IMR-90 (cell line): ENCODE data around the gene EFEMP1. TPM values are rescaled to one million over a fixed set of nuclear protein-coding genes. Genes with fewer than 3 reads are reported as not detected.

Experiments used
- ATAC-seq: fragments of 200-7000 bp; cut with Tn5 transposase; 2 replicates; pipeline ENCODE4 v1.9.1; 2020; ENCODE audit warnings: low read depth, mild to moderate bottlenecking, moderate library complexity
- BruUV-seq: library from RNA; stranded (reverse); fragments of 400-500 nt; replicated peaks from 2 replicates; lab custom pipeline; 2021; lab: Mats Ljungman, UMichigan
- CTCF ChIA-PET: fragments of 300-600 bp; formaldehyde crosslinking; extraction: SDS; loops from one replicate; lab custom pipeline; 2021; ENCODE audit warnings: antibody characterized with exemption; lab: Yijun Ruan, JAX
- POLR2A ChIA-PET: fragments of 300-600 bp; sonication (Branson Sonifier 250); formaldehyde crosslinking; loops from one replicate; lab custom pipeline; 2022; ENCODE audit warnings: antibody characterized with exemption; ENCODE audit not compliant: unreplicated experiment; lab: Charles Lee
- DNase-seq: peaks from one replicate; pipeline ENCODE4 v3.0.0; 2013
- H2AFZ ChIP-seq: replicated peaks from 2 replicates; pipeline ENCODE3; 2013; ENCODE audit warnings: low read length, mild to moderate bottlenecking; ENCODE audit not compliant: poor library complexity
- H2AK5ac ChIP-seq: 2 replicates; pipeline ENCODE4 v1.6.1; 2013; ENCODE audit warnings: low read depth, low read length, inconsistent platforms
- H2AK9ac ChIP-seq: replicated peaks from 2 replicates; pipeline ENCODE3; 2013; ENCODE audit warnings: mild to moderate bottlenecking, low read depth, low read length, moderate library complexity; ENCODE audit not compliant: poor library complexity
- H2BK120ac ChIP-seq: 2 replicates; pipeline ENCODE4 v1.6.1; 2013; ENCODE audit warnings: low read depth, low read length, inconsistent platforms
- H2BK15ac ChIP-seq: 3 replicates; pipeline ENCODE4 v1.6.1; 2013; ENCODE audit warnings: low read depth, low read length, inconsistent platforms
- H2BK20ac ChIP-seq: 2 replicates; pipeline ENCODE4 v1.6.1; 2013; ENCODE audit warnings: low read depth, mild to moderate bottlenecking, inconsistent platforms, low read length, moderate library complexity
- H2BK5ac ChIP-seq: 2 replicates; pipeline ENCODE4 v1.6.1; 2013; ENCODE audit warnings: mild to moderate bottlenecking, low read depth, low read length, inconsistent platforms; ENCODE audit not compliant: poor library complexity, severe bottlenecking
- H3K14ac ChIP-seq: replicated peaks from 2 replicates; pipeline ENCODE4 v1.6.1; 2013; ENCODE audit warnings: low read depth, low read length, inconsistent platforms
- H3K18ac ChIP-seq: 2 replicates; pipeline ENCODE4 v1.6.1; 2013; ENCODE audit warnings: low read depth, low read length, control low read depth
- H3K23ac ChIP-seq: 2 replicates; pipeline ENCODE4 v1.6.1; 2013; ENCODE audit warnings: low read depth, low read length, inconsistent platforms
- H3K27ac ChIP-seq: 2 replicates; pipeline ENCODE4 v1.5.1; 2013; ENCODE audit warnings: mild to moderate bottlenecking, control low read depth, low read length; ENCODE audit not compliant: insufficient read depth
- H3K27me3 ChIP-seq: 2 replicates; pipeline ENCODE4 v1.6.1; 2013; ENCODE audit warnings: low read length; ENCODE audit not compliant: control insufficient read depth, insufficient read depth
- H3K36me3 ChIP-seq: 2 replicates; pipeline ENCODE4 v1.6.1; 2013; ENCODE audit warnings: low read length, mixed read lengths; ENCODE audit not compliant: control insufficient read depth, insufficient read depth
- H3K4ac ChIP-seq: 2 replicates; pipeline ENCODE4 v1.6.1; 2013; ENCODE audit warnings: low read depth, low read length, inconsistent platforms
- H3K4me1 ChIP-seq: 2 replicates; pipeline ENCODE4 v1.6.1; 2013; ENCODE audit warnings: low read length, mixed read lengths; ENCODE audit not compliant: control insufficient read depth, insufficient read depth
- H3K4me2 ChIP-seq: 2 replicates; pipeline ENCODE4 v1.6.1; 2013; ENCODE audit warnings: low read depth, mild to moderate bottlenecking, control low read depth, low read length, moderate library complexity
- H3K4me3 ChIP-seq: 2 replicates; pipeline ENCODE4 v1.5.1; 2013; ENCODE audit warnings: low read depth, mild to moderate bottlenecking, control low read depth, low read length, moderate library complexity; ENCODE audit not compliant: insufficient read depth
- H3K56ac ChIP-seq: 2 replicates; pipeline ENCODE4 v1.6.1; 2013; ENCODE audit warnings: low read length, inconsistent platforms; ENCODE audit not compliant: insufficient read depth; ENCODE audit errors: extremely low read depth
- H3K79me1 ChIP-seq, 2 experiments: 2 replicates each; pipeline ENCODE4 v1.6.1; 2013; ENCODE audit warnings: low read length in 2 of 2, inconsistent platforms in 1 of 2, low read depth in 1 of 2
- H3K9ac ChIP-seq: 2 replicates; pipeline ENCODE4 v1.6.1; 2013; ENCODE audit warnings: low read depth, low read length, control low read depth
- H3K9me1 ChIP-seq: 2 replicates; pipeline ENCODE4 v1.6.1; 2013; ENCODE audit warnings: low read length, inconsistent platforms; ENCODE audit not compliant: insufficient read depth
- H3K9me3 ChIP-seq: 2 replicates; pipeline ENCODE4 v1.6.1; 2013; ENCODE audit warnings: low read length; ENCODE audit not compliant: control insufficient read depth, insufficient read depth
- H4K20me1 ChIP-seq: 2 replicates; pipeline ENCODE4 v1.6.1; 2013; ENCODE audit warnings: low read length, inconsistent platforms; ENCODE audit not compliant: insufficient read depth
- H4K5ac ChIP-seq: 2 replicates; pipeline ENCODE4 v1.6.1; 2013; ENCODE audit warnings: mild to moderate bottlenecking, low read depth, low read length, control low read depth
- H4K8ac ChIP-seq, 2 experiments: 2 replicates each; pipeline ENCODE4 v1.6.1; 2013; ENCODE audit warnings: low read depth in 2 of 2, low read length in 2 of 2, control low read depth in 1 of 2, inconsistent platforms in 1 of 2
- H4K91ac ChIP-seq: 2 replicates; pipeline ENCODE4 v1.6.1; 2013; ENCODE audit warnings: low read depth, low read length, inconsistent platforms; ENCODE audit not compliant: insufficient read depth
- CEBPB ChIP-seq: IDR thresholded peaks from 2 replicates; pipeline ENCODE4 v1.6.1; 2012; ENCODE audit warnings: low read depth, low read length, improper control_type of control experiment
- CHD1 ChIP-seq: IDR thresholded peaks from 2 replicates; pipeline ENCODE4 v1.6.1; 2012; ENCODE audit warnings: low read depth, low read length, improper control_type of control experiment
- MAZ ChIP-seq: IDR thresholded peaks from 2 replicates; pipeline ENCODE4 v1.6.1; 2012; ENCODE audit warnings: low read depth, mild to moderate bottlenecking, low read length, improper control_type of control experiment, moderate library complexity, borderline replicate concordance
- RAD21 ChIP-seq: IDR thresholded peaks from 2 replicates; pipeline ENCODE4 v1.6.1; 2012; ENCODE audit warnings: low read length, improper control_type of control experiment
- USF2 ChIP-seq: fragments of 150-350 bp; IDR thresholded peaks from 2 replicates; pipeline ENCODE4 v1.6.1; 2017; ENCODE audit warnings: mild to moderate bottlenecking, antibody characterized with exemption, low read length, low read depth
- WGBS, 2 experiments: methylation state at CpG; one replicate each; pipeline versions ENCODE4 v1.1.5 to v1.1.7; 2013; ENCODE audit warnings: missing lambda C conversion rate in 2 of 2; ENCODE audit not compliant: insufficient read length in 1 of 2; ENCODE audit errors: extremely low coverage in 2 of 2; 5-methylcytosine and 5-hydroxymethylcytosine counted together
- dilution Hi-C: fragments of 300-500 bp; cut with HindIII; formaldehyde crosslinking; loops from one replicate; pipeline ENCODE4 v1.14.3; 2018; ENCODE audit warnings: low sequenced_read_pairs; ENCODE audit not compliant: unreplicated experiment
- in situ Hi-C: fragments of 300-500 bp; cut with MboI; formaldehyde crosslinking; loops from 3 replicates; pipeline ENCODE4 v1.14.3; 2019; ENCODE audit warnings: low sequenced_read_pairs, inconsistent platforms, mixed read lengths
- intact Hi-C: fragments of 100-400 bp; cut with micrococcal nuclease; formaldehyde crosslinking; loops from 2 replicates; pipeline ENCODE4 v1.10.0; 2022
- polyA plus RNA-seq, 3 experiments: library from polyadenylated mRNA; depleted of rRNA; stranded (reverse); fragments of >200 nt; gene quantifications; 2 replicates each; pipeline ENCODE4 v1.2.3, GENCODE V29; 2012; ENCODE audit warnings: low replicate concordance in 1 of 3
- total RNA-seq: library from RNA; depleted of rRNA; stranded (reverse); fragments of >200 nt; gene quantifications from 2 replicates; pipeline ENCODE4 v1.2.3, GENCODE V29; 2012

EFEMP1 gene
- total and polyA plus RNA-seq, 2 of the 4 experiments (the other 2 are of a cell fraction): 214 to 219 TPM

DNA sequence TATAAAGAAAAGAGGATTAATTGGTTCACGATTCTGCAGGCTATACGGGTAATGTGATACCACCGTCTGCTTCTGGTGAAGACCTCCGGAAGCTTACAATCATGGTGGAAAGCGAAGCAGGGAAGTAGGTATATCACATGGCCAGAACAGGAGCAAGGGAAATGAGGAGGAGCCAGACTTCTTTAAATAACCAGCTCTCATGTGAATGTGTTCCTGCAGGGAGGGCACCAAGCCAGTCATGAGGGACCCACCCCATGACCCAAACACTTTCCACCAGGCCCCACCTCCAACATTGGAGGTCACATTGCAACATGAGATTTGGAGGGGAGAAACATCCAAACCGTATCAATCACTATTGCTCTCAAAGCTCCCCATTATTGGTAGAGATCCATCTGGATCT lies 61.8 kb downstream of the EFEMP1 start:
- POLR2A ChIA-PET: no interaction called here
- Histone ChIP-seq H3K9me1 (peaks cover 15% of the 10 kb centered on the region), H3K4me2 (peak overlapping the region; percentile 76), H3K79me1 (peaks cover 0 to 8% of the 10 kb centered on the region in 2 experiments; a peak in 1 of 4 replicates), H2BK5ac (peak overlapping the region; percentile 99), H2AFZ (peak overlapping the region; percentile 6), H3K14ac (peak overlapping the region; percentile 92), H3K4me3 (no peak overlapping the region), H3K4me1 (peaks cover 18% of the 10 kb centered on the region), H3K36me3 (peaks cover 1% of the 10 kb centered on the region; the same call in 1 of the 2 replicates), H2BK20ac (peak overlapping the region; percentile 99), H3K27me3 (no peaks in the 10 kb centered on the region), H3K18ac (peak overlapping the region; percentile 98), H4K91ac (peak overlapping the region; percentile 97), H2AK5ac (peak overlapping the region; percentile 96), H3K9me3 (no peaks in the 10 kb centered on the region), H2BK15ac (peak overlapping the region; percentile 99), H4K20me1 (no peaks in the 10 kb centered on the region), H3K27ac (peak overlapping the region; percentile 100), H3K23ac (peak overlapping the region; percentile 95), H3K56ac (peak overlapping the region; percentile 95), H3K4ac (peak overlapping the region; percentile 99), H4K5ac (peak overlapping the region; percentile 95), H2AK9ac (peak overlapping the region; percentile 39), H3K9ac (peak overlapping the region; percentile 65; the same call in 1 of the 2 replicates), H4K8ac (peak overlapping the region; percentile 86 to 94), H2BK120ac (peak overlapping the region; percentile 95)
- in situ Hi-C loops (no loop called here), intact Hi-C loops (loop anchor here (1.0 to 10.0 kb wide), 5 partner anchors 18 to 147 kb away; partner anchors contain the start of gene EFEMP1), dilution Hi-C loops (no loop called here)
- DNase-seq (peak; percentile 31), ATAC-seq (no peak)
- BruUV-seq: no TSS peak
- CTCF ChIA-PET: no interaction called here
- 0 out of 2 replicates have a peak, but pooled peaks have one; percentile 1 for TF ChIP-seq CEBPB
- no peak for TF ChIP-seq MAZ
- TF ChIP-seq CHD1: no peak
- 0 out of 2 replicates have a peak, but pooled peaks have one; percentile 23 for TF ChIP-seq USF2
- no peak for TF ChIP-seq RAD21
- WGBS, 2 experiments: no CpG with 5 or more reads among the region's 6 CpGs
